Dendritic cell treated with granulocyte-macrophage colony-stimulating factor and Interleukin-4, amounts not matched to agents 40 ng/mL and 50 ng/mL, for 4 days (primary cell): ENCODE results near the gene DPH1.
A peak's percentile ranks its signal among the peaks of the same experiment; 100 is the strongest.
"Not testable (repeated sequence)": the region's sequence is repeated elsewhere in the genome, so short reads cannot be mapped to it uniquely, and the experiment has no call there.

Source experiments
- H3K27ac Mint-ChIP-seq: one replicate; pipeline ENCODE4 v1.8.0; 2022; ENCODE audit warnings: mild to moderate bottlenecking, mixed read lengths
- H3K27me3 Mint-ChIP-seq: one replicate; pipeline ENCODE4 v1.8.0; 2022; ENCODE audit warnings: mild to moderate bottlenecking, mixed read lengths
- H3K36me3 Mint-ChIP-seq: one replicate; pipeline ENCODE4 v1.8.0; 2022; ENCODE audit warnings: low read depth, mixed read lengths
- H3K4me1 Mint-ChIP-seq: one replicate; pipeline ENCODE4 v1.8.0; 2022; ENCODE audit warnings: low read depth, mixed read lengths
- H3K4me3 Mint-ChIP-seq: one replicate; pipeline ENCODE4 v1.8.0; 2022; ENCODE audit warnings: mild to moderate bottlenecking, moderate library complexity, mixed read lengths
- H3K9me3 Mint-ChIP-seq: one replicate; pipeline ENCODE4 v1.8.0; 2022; ENCODE audit warnings: mixed read lengths
- intact Hi-C: fragments of 100-400 bp; cut with micrococcal nuclease; formaldehyde crosslinking; loops from one replicate; pipeline ENCODE4 v1.15.0; 2022

The DPH1 gene

GRCh38 chr17:1997289-1997926 lies 32.5 kb upstream of the DPH1 start:
- no peaks in the 10 kb centered on the region for H3K36me3 Mint-ChIP-seq

GRCh38 chr17:1997927-1998742 lies 31.8 kb upstream of the DPH1 start:
- peaks cover 10% of the 10 kb centered on the region for H3K4me1 Mint-ChIP-seq
- H3K27me3 Mint-ChIP-seq, result peaks cover 72% of the 10 kb centered on the region
- H3K4me3 Mint-ChIP-seq, result no peak overlapping the region
- no peak overlapping the region for H3K27ac Mint-ChIP-seq
- no peaks in the 10 kb centered on the region for H3K9me3 Mint-ChIP-seq
- intact Hi-C loops, result no loop called here
- no peaks in the 10 kb centered on the region for H3K36me3 Mint-ChIP-seq

More at GRCh38 chr17:1997289-1997926, 32.5 kb upstream of the DPH1 start:
- Mint-ChIP-seq H3K27ac (no peak overlapping the region), H3K9me3 (no peaks in the 10 kb centered on the region), H3K27me3 (peaks cover 67% of the 10 kb centered on the region), H3K4me1 (peaks cover 10% of the 10 kb centered on the region), H3K4me3 (no peak overlapping the region)
- intact Hi-C loops, result no loop called here

GRCh38 chr17:1999557-2000251 lies 30.2 kb upstream of the DPH1 start:
- Mint-ChIP-seq H3K27me3 (peaks cover 69% of the 10 kb centered on the region), H3K27ac (no peak overlapping the region), H3K36me3 (no peaks in the 10 kb centered on the region), H3K9me3 (no peaks in the 10 kb centered on the region), H3K4me1 (peaks cover 10% of the 10 kb centered on the region), H3K4me3 (no peak overlapping the region)
- intact Hi-C loops, result no loop called here

- Mint-ChIP-seq H3K4me3 (no peak overlapping the region), H3K9me3 (no peaks in the 10 kb centered on the region), H3K27ac (peak overlapping the region; percentile 31), H3K4me1 (peaks cover 10% of the 10 kb centered on the region), H3K36me3 (no peaks in the 10 kb centered on the region), H3K27me3 (peaks cover 43% of the 10 kb centered on the region)
- intact Hi-C loops, result no loop called here
Measured at GRCh38 chr17:2002767-2003329, 27.1 kb upstream of the DPH1 start.

- H3K27me3 Mint-ChIP-seq, result peaks cover 42% of the 10 kb centered on the region
- H3K36me3 Mint-ChIP-seq, result no peaks in the 10 kb centered on the region
- H3K4me1 Mint-ChIP-seq, result peaks cover 10% of the 10 kb centered on the region
- H3K27ac Mint-ChIP-seq, result peak overlapping the region; percentile 31
- no peaks in the 10 kb centered on the region for H3K9me3 Mint-ChIP-seq
- H3K4me3 Mint-ChIP-seq, result no peak overlapping the region
- intact Hi-C loops, result no loop called here
Measured at GRCh38 chr17:2003525-2003924, 26.4 kb upstream of the DPH1 start.

- H3K36me3 Mint-ChIP-seq, result no peaks in the 10 kb centered on the region
- no peaks in the 10 kb centered on the region for H3K9me3 Mint-ChIP-seq
- no peak overlapping the region for H3K27ac Mint-ChIP-seq
- H3K27me3 Mint-ChIP-seq, result peaks cover 37% of the 10 kb centered on the region
- peaks cover 6% of the 10 kb centered on the region for H3K4me1 Mint-ChIP-seq
- intact Hi-C loops, result no loop called here
- H3K4me3 Mint-ChIP-seq, result no peak overlapping the region
Measured at GRCh38 chr17:2004435-2004952, 25.5 kb upstream of the DPH1 start.

- no peaks in the 10 kb centered on the region for H3K36me3 Mint-ChIP-seq
- peaks cover 24% of the 10 kb centered on the region for H3K27me3 Mint-ChIP-seq
- intact Hi-C loops, result no loop called here
- no peaks in the 10 kb centered on the region for H3K9me3 Mint-ChIP-seq
- no peak overlapping the region for H3K4me3 Mint-ChIP-seq
- no peaks in the 10 kb centered on the region for H3K4me1 Mint-ChIP-seq
- H3K27ac Mint-ChIP-seq, result no peak overlapping the region
Measured at GRCh38 chr17:2008332-2009126, 21.4 kb upstream of the DPH1 start.

- no peak overlapping the region for H3K27ac Mint-ChIP-seq
- H3K4me1 Mint-ChIP-seq, result no peaks in the 10 kb centered on the region
- H3K36me3 Mint-ChIP-seq, result no peaks in the 10 kb centered on the region
- no peaks in the 10 kb centered on the region for H3K9me3 Mint-ChIP-seq
- H3K4me3 Mint-ChIP-seq, result no peak overlapping the region
- H3K27me3 Mint-ChIP-seq, result peaks cover 27% of the 10 kb centered on the region
- intact Hi-C loops, result no loop called here
Measured at GRCh38 chr17:2009737-2010136, 20.2 kb upstream of the DPH1 start.

GRCh38 chr17:2011411-2012371 lies 18.3 kb upstream of the DPH1 start:
- Mint-ChIP-seq H3K9me3 (no peaks in the 10 kb centered on the region), H3K36me3 (no peaks in the 10 kb centered on the region), H3K27me3 (peaks cover 35% of the 10 kb centered on the region), H3K4me3 (no peak overlapping the region), H3K27ac (no peak overlapping the region), H3K4me1 (no peaks in the 10 kb centered on the region)
- intact Hi-C loops, result no loop called here

- H3K27ac Mint-ChIP-seq, result no peak overlapping the region
- no peaks in the 10 kb centered on the region for H3K36me3 Mint-ChIP-seq
- intact Hi-C loops, result no loop called here
- no peak overlapping the region for H3K4me3 Mint-ChIP-seq
- peaks cover 32% of the 10 kb centered on the region for H3K27me3 Mint-ChIP-seq
- no peaks in the 10 kb centered on the region for H3K9me3 Mint-ChIP-seq
- no peaks in the 10 kb centered on the region for H3K4me1 Mint-ChIP-seq
Measured at GRCh38 chr17:2012499-2012898, 17.5 kb upstream of the DPH1 start.

GRCh38 chr17:2013220-2013993 lies 16.5 kb upstream of the DPH1 start:
- H3K4me3 Mint-ChIP-seq, result not testable (repeated sequence)

GRCh38 chr17:2013994-2014317 lies 16.0 kb upstream of the DPH1 start:
- Mint-ChIP-seq H3K4me3 (no peak overlapping the region), H3K36me3 (no peaks in the 10 kb centered on the region), H3K4me1 (no peaks in the 10 kb centered on the region), H3K9me3 (no peaks in the 10 kb centered on the region), H3K27ac (no peak overlapping the region), H3K27me3 (peaks cover 42% of the 10 kb centered on the region)
- intact Hi-C loops, result no loop called here

More at GRCh38 chr17:2013220-2013993, 16.5 kb upstream of the DPH1 start:
- peaks cover 41% of the 10 kb centered on the region for H3K27me3 Mint-ChIP-seq
- H3K27ac Mint-ChIP-seq, H3K36me3 Mint-ChIP-seq, H3K4me1 Mint-ChIP-seq, H3K9me3 Mint-ChIP-seq, intact Hi-C loops: not testable (repeated sequence)
